GM19099 (cell line): ENCODE data around the gene CNTNAP4.

ENCODE experiments used
- POLR2A ChIP-seq: IDR thresholded peaks from 3 replicates; pipeline ENCODE4 v1.6.1; 2011; ENCODE audit warnings: low read depth; ENCODE audit not compliant: insufficient read length; ENCODE audit errors: extremely low read depth

CNTNAP4 gene

DNA sequence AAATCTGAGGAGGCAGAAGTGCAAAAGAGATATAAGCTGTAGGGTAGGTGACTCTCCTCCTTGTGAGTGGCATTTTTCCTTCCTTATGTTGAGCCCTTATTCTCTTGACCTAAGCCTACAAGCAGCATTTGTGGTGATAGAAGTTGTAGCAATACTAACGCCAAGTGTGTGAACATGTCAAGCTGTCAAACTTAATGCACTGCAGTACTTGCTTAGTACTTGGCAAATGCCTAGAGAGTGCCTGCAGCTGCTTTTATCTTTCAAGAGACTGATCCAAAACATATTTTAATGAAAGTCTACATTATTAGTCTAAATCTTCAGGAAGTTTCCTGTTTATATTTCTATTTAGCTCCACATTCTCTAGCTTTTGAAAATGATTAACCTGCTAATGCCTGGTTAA is 83.2 kb downstream of the CNTNAP4 start:
- no peak for TF ChIP-seq POLR2A

DNA sequence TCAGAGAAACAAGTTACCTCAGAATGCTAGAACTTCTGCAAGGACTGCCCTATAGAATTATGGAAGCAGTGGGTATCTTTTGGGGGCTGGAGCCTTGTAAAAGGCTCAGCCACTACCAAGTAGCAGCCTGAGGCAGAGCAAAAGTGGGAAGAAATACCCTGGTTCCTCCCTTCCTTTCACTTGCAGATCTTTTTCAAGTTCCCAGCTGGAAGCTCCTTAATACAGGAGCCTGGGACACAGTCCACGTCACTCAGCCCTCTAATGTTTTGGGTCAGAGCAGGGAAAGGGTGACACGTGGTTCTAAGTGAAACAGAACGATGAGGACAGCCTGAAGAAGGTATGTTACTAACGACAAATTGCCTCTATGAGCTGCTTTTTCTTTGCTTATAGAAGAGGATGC is 93.1 kb downstream of the CNTNAP4 start:
- TF ChIP-seq POLR2A, result no peak

DNA sequence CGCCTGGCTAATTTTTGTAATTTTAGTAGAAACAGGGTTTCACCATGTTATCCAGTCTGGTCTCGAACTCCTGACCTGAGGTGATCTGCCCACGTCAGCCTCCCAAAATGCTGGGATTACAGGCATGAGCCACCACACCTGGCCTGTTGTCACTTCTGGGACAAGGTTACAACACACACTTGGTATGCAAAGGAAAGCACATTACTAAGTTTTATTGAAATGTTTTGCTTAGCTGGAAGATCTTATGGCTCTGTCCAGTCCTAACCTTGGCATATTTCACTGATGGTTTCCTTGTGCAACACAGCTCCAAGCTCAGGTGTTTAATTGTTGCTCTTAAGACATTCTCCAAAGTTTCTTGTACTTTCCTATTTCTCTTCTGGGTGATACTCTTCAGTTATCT is 94.2 kb downstream of the CNTNAP4 start:
- TF ChIP-seq POLR2A, result no peak

DNA sequence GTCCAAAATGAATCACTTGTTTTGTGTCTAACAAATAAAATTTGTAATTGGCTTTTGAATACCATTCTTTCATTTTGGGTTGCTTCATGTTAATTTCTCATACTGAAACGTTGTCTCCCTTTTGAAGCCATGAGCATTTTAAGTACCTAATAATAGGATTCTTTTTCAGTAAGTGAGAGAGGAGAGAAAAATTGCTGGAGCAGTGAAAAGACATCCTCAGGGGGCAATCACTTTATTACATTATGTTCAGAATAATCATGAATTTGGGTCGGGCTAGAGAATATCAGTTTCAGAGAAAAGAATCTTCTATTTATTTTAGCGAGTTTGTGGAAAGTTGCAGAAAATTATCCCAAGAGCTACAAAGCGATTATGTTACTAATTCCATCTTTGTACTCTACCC is 96.8 kb downstream of the CNTNAP4 start:
- no peak for TF ChIP-seq POLR2A

DNA sequence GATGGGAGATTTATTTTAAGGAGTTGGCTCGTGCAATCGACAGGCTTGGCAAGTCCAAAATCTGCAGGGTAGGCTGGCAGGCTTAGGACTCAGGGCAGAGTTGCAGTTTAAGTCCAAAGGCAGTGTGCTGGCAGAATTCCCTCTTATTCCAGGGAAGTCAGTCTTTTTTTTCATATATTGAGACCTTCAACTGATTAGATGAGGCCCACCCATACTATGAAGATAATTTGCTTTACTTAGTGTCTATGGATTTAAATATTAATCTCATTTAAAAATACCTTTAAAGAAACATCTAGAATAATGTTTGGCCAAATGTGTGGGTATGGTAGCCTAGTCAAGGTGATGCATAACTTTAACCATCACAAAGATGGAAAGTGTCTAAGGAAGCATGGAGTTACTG is 99.8 kb downstream of the CNTNAP4 start:
- TF ChIP-seq POLR2A, result no peak

DNA sequence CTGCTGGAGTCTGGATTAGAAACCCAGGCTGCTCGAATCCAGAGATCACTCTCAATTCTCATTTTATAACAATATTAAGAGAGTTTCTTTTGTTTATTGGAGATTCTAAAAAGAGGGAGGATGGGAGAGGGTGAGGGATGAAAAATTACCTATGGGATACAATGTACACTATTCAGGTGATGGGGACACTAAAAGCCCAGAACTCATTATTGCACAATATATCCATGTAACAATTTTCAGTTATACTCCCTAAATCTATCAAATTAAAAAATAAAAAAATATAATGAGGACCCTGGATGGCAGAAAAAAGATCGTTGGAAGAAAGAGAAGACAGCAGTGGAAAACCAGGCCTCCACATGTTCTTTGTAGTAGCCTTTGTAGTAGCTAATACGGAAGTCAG is 100.8 kb downstream of the CNTNAP4 start:
- TF ChIP-seq POLR2A, result no peak

DNA sequence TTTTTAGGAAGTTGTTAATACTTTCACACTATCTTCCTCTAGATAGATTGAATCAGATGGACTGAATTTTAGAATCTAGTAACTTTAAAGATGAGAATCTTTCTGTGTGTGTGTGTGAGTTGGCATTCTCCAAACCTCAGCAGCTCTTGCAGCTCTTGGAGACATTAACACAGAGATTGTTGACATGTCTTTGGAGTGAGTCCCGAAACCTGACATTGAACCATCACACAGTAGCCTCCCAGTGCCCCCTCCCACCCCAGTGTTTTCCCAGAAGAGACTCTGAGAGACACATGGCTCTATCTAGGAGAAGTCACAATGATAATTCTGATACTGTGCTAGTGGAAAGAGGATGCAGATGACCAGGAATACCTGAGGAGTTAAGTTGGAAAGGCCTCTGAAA is 103.9 kb downstream of the CNTNAP4 start:
- no peak for TF ChIP-seq POLR2A

DNA sequence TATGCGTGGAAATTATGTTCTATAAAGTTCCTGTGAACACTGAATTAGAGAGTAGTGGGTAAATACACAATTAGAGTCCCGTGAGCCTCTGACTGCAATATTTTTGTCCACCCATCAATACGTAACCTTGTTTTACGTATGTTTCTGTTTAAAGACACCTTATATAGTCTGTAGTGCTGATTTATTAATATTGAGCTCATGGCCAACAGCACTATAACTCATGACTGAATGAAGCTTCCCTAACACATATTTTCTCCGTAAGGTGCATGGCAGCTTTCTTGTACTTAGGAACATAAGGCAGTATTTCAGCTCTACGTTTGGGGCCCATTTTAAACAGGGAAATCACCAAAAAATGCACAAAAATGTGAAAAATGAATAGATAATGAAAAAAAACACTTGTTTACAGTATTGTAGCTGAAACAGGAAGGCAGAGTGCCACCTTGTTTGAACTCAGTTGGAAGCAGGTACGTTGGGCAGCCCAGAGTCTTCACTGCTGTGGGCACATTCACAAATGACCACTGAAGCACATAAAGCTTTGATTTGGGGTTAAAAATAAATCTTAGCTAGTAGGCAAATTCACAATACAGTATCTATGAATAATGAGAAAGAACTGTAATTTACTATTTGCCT is 108.5 kb downstream of the CNTNAP4 start:
- no peak for TF ChIP-seq POLR2A

DNA sequence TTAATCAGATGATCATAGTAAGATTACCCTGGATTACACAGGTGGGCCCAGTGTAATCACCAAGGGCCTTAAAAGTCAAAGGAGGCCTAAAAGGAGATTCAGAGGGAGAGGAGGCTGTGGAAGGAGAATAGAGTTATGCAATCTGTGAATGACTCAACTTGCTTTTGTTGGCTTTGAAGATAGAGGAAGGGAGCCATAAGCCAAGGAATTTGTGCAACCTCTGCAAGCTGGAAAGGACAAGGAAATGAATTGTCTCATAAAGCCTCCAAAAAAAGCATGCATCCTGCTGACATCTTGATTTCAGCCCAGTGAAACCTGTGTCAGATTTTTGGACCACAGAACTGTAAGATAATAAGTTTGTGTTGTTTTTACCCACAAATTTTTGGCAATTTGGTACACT is 109.6 kb downstream of the CNTNAP4 start:
- TF ChIP-seq POLR2A, result no peak

DNA sequence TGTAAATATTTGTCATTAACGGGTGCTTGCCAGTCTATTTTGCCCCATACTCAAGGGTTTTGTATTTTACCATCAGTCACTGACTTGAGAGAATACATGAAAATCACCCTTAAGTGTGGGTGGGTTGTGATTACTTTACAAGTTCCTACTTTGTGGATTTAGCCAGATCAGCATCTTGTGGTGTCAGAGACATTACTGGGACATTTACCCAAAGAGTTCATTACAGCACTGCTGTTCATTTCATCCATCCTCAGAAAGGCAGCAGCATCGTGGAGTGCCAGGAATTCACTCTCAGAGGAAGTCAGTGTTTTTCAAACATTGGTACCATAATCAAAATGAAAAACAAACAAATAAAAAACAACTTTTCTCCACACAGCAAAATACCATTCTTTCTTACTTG is 110.8 kb downstream of the CNTNAP4 start:
- TF ChIP-seq POLR2A, result no peak

DNA sequence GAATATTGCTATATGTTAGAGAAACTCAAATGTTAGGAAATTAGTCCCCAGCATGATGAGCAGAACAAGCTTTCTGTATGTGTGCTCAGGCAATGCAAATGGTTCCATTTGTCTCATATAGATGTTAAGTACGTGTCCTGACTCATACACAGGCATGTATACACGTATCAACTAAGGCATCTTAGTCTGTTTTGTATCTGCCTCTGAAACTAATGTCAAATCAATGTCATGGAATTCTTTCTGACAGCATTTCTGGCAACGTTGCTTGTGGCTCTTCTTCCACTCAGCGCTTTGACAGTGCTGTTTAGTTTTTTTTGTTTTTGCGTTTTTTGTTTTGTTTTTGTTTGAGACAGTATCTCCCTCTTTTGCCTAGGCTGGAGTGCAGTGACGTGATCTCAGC is 111.9 kb downstream of the CNTNAP4 start:
- TF ChIP-seq POLR2A, result no peak

DNA sequence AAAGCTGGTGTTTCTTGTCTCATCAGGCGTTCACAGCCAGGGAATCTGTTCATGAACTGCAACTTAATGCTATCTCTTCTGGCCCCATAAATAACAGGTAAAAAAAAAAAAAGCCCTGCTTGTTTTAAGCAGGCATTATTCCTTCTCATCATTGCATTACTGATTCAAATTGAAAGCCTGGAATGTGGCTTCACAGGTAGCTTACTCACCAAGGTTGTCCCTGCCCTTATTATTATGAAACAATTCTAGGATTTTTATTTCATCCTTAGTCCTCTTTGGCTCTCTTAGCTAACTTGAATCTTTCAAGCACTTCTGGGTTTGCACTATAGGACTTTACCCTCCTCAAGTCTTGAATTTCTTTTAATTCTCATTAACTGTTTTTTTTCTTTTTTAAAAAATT is 113.3 kb downstream of the CNTNAP4 start:
- no peak for TF ChIP-seq POLR2A

DNA sequence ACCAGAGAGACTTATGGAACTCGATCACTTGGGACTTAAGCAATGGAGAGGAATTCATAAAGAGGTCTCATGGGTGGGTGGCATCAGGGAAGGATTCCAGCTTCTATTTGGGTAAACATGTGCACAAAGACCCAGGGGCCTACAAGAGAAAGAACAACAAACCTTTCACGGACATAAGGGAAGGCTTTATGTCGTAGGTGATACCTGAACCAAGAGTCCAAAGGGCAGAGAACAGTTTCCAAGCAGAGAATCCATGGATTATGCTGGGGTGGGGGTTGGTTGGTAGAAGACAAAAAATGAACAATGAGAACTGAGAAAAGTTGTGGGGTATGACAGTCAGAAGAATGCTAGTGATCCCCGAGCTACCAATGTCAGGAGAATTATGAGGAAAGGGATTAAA is 119.8 kb downstream of the CNTNAP4 start:
- no peak for TF ChIP-seq POLR2A

DNA sequence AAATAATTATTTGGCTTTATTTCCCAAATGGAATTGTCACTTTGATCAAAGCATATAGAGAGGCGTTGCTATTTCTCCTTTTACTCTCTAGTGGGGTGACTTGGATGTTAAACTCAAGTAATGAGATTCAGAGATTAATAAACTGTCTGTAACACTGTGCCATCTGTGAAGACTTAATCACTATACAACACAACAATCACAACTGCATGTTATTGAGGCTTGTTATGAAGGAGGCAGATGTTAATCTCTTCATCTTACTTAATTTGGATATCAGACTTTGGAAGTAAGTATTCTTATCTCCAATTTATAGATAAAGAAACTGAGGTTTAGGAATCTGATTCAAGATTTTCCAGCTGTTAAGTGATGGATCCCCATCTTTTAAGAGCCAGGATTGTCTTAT is 132.5 kb downstream of the CNTNAP4 start:
- TF ChIP-seq POLR2A, result no peak

DNA sequence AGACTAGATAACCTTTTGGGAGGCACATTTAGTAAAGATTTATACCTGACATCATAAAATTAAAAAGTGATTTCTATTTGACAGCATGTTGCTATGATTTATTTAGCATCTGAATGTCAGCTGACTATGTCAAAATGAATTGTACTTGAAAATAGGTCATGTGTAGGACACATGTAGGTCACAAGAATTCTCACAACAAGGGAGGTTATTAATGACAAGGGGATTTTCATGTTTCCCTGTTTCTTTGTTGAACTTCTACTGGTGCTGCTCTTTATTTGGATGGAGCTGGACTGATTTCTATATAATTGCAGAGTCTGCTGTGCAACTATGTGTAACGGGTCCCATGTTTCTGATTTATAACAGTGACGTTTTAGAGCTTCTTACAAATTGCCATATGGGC is 144.4 kb downstream of the CNTNAP4 start:
- no peak for TF ChIP-seq POLR2A

DNA sequence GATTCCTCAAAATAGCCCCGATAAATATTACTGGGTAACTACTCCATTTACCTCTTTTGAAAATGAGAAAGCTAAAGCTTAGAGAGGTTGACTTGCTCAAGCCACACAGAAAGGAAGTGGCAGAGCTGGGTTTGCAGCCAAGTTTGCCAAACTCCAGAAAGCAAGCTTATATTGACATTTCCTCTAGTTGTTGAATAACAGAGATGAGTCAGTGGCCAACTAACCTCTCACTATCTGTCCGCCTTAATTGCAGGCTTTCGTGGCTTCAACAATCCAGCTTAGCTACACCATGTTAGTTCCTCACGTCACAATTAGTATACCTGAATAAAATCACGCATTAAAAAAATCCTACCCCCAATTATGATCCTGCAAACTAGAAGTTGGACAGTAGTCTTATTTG is 151.7 kb downstream of the CNTNAP4 start:
- no peak for TF ChIP-seq POLR2A

DNA sequence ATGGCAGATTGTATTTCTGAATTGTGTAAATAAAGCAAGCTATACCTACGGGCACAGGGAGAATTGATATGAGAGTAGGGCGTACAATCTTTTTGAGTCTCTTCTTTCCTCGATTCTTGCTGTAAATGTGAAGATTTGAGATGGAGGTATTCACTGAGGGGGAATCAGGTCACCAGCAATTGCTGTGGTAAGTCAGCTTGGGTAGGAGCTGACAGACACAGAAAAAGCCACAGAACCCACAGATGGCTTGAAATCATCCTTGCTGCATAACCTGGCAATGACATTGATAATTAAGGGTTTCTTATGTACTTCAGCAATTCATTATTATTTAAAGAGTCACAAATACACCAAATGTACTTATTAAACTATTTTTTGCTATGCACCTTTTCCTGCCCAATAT is 164.2 kb downstream of the CNTNAP4 start:
- no peak for TF ChIP-seq POLR2A

DNA sequence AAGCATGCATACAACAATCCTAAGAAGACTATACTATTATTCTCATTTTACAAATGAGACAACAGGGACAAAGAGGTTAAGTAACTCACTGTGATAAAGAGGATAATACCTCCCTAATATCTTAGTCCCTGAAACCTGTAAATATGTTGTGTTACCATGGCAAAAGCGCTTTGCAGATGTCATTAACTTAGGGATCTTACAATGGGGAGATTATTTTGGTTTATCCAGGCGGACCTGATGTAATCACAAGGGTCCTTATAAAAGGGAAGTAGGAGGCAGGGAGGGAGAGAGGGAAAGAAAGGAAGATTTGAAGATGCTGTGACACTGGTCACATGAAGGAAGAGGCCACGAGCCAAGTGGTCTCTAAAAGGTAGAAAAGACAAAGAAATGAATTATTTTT is 164.7 kb downstream of the CNTNAP4 start:
- no peak for TF ChIP-seq POLR2A

DNA sequence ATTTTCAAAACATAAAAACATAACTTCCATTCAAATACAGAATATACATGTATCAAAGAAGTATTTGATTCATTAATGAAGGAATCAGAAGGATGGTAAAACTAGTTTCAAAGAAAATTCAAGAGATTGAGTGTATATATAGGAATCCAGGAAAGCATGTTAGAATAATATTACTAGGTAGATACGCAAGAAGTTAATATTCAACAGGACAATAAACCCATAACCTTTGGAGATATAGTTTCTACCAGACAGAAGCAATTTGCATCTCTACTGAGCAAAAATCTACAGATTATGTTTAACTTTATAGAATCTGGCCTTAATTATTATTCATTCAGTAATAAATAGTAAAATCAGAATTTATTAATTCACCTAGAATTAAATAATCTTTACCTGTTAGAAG is 166.8 kb downstream of the CNTNAP4 start:
- TF ChIP-seq POLR2A, result no peak

DNA sequence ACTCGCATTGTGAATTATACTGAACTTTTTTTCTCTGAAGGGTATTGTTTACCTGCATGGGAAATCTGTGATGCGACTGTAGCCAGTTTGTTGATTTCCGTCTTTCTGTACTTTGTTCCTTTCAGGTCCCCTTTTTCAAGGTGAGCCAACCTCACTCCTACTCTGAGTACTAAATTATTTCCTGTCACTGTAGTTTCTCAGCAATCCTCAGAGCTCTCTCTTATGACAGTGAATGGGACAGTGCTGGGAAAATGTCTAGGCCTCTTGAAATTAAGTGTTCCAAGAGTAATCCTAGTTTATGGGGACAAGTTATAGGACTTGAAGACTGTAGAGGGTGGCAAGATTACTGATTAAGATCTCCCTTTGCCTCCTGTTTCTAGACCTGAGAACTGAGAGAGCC is 167.6 kb downstream of the CNTNAP4 start:
- no peak for TF ChIP-seq POLR2A
